GM21360 (cell line): ENCODE results near the gene FHIT.

Source experiments
- ATAC-seq: cut with Tn5 transposase; IDR thresholded peaks from one replicate; pipeline ENCODE4 v1.9.1; 2021; ENCODE audit warnings: mild to moderate bottlenecking, moderate library complexity; ENCODE audit not compliant: unreplicated experiment

Gene FHIT

DNA sequence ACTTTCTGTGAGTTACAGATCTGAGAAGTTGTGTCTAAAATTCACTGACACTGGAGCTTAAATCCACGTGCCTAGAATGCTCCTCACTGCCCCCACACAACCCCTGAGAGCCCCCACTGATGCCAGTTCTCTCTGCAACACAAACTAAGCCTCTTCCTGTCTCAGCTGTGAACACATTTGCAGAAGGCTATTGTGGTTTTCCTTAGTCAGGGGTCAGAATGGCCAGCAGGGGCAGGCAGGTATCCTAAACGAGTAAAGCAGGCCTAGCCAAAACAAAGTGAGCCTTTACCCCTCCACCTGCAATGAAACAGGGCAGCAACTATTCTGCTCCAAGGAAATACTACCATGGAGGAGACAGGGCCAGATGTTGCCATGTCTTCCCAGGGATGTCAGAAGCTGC lies 78.6 kb downstream of the FHIT start:
- no peak for ATAC-seq

DNA sequence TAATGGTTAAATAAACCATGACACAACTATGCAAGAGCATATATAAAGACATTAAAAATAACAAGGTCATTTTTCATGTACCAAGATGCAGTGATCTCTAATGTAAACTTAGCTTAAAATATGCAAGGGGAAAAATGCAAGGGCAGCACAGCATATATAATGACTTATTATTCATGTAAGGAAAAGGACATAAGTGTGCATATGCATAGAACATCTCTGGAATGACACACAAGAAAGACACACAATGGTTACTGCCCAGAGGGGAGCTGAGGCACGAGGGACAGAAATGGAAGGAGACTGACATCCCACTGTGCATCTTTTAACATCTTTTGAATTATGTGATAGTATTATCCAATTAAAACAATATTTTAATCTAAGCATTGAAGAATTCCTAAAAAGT lies 79.0 kb downstream of the FHIT start:
- no peak for ATAC-seq

DNA sequence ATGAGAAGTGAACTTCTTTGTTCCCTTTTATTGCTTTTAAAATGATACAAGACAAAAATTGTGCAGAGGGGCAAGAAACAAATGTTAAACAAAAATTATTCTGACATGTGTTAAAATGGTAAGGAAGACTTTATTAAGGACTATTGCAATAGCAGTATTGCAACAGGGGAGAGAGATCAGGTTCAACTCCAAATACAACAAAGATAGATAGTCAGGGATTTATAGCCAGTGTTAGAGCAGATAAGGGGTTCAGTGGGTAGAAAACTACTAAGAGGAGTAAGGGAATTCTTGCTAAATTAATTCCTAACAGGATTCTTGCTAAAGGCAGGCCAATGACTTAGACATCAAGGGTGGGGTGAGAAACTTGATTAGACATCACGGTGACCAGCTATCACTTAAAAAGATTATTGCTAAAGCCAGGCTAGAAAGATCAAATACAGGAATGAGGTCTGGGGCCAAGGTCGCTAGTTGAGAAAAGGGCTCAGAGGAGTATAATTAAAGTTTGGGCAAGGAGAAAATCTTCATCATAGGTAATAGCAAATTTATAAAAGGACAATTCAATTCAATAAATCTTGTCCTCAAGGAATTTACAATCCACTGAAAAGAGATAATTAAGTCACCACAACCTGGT lies 81.5 kb downstream of the FHIT start:
- ATAC-seq, result no peak

DNA sequence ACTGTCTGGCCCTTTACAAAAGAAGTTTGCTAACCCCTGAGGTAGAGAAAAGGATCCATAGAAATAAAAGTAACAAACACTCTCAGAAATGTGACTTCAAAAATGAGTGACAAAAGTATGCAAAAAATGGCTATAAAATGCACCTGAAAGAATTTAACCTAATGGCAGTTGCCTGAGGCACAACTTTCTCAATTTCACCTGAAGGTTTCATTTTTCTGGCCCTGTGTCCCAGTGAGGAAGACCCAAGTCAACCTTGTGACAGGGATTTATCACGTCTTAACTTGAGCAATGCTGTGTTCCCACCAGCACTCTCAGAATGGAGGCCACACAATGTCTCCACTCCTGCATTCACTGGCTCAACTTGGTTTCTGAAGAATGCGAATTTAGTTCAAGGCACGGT lies 83.0 kb downstream of the FHIT start:
- no peak for ATAC-seq

DNA sequence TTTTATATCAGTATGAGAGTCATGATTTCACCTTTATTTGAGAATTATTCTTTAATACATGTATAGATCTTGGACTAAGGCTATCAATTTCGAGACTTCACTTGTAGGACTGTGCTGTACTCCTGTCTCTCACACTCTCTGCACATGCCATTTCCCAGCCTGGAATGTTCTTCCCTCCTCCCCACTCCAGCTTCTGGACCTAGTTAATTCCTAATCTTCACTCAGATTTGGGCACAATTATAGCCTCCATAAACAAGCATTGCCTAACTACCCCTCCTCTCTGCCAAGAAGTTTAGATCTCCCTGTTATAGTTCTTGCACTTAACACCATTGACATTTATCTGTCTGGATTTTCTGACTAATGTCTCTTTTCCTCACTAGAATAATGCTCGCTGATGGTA lies 88.3 kb downstream of the FHIT start:
- ATAC-seq, result no peak

DNA sequence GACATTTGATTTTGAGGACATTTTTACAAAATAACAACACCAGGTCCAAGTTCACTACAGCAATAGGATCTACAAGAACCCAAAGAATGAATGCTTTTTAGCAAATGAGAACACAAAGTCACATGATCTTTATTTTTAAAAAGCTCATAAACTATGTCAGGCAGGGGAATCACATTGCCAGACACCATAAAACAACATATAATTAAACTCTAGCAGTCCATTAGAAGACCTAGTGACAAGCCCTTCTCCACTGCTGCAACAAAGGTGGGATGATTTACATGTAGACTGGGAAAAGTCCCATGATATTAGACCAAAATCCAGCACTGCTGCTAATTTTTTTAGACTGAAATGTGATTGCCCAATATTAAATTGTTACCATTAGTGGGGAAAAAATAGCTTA lies 92.6 kb downstream of the FHIT start:
- no peak for ATAC-seq

DNA sequence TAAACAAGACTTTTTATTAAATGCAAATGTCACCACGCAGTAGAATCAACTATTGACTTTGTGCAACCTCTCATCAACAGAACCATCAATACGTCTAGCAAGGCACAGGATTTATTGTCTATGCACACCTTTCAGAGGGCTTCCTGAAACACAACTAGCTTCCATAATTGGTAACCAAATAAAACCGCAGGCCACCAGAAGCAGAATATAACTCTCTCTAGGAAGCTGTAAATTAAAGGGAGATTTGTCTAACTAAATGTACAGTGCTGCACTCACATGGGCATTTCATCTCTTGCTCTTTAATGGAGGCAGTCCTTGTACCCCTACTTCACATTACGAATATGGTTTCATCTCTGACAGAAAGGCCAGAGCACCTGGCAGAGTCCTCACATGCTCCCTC lies 93.0 kb downstream of the FHIT start:
- ATAC-seq, result no peak

DNA sequence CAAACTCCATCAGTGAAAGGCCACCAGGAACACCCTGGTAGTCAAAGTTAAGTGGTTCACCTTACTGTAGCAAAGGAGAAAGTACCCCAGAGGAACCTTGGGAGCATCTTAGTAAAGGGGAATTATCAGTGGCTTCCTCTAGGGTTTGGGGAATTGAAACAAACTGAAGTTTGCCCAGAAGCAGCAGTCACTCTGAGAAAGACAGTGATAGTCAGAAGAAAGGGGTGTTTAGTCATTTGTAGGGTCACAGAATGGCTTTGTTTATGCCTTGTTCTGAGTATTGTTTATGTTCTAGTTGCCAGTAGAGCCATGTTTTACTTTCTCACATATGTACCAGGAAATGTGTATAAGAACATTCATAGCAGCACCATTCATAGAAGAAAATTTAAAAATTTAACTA lies 93.8 kb downstream of the FHIT start:
- ATAC-seq, result peak; percentile 74

DNA sequence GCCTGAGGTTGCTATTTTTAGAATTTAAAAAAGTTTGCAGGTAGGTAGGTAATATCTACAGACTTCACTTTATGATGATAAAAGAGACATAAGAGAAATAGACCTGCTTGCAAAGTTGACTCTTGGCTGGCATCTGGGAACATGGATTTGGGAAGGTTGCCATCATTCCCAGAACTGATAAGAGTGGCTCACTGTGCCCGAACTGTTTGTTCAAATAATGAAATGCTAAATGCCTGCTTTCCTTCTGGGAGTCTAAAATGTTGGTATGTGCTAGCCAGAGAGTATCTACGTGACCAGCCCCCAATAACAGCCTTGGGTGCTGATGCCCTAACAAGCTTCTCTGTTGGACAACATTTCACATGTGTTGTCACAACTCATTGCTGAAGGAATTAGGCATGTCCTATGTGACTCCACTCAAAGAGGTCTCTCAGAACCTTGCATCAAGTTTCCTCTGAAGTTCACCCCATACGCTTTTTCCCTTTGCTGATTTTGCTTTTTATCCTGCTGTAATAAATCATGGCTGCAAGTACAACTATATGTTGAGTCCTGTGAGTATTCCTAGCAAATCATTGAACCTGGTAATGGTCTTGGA lies 95.5 kb downstream of the FHIT start:
- no peak for ATAC-seq

DNA sequence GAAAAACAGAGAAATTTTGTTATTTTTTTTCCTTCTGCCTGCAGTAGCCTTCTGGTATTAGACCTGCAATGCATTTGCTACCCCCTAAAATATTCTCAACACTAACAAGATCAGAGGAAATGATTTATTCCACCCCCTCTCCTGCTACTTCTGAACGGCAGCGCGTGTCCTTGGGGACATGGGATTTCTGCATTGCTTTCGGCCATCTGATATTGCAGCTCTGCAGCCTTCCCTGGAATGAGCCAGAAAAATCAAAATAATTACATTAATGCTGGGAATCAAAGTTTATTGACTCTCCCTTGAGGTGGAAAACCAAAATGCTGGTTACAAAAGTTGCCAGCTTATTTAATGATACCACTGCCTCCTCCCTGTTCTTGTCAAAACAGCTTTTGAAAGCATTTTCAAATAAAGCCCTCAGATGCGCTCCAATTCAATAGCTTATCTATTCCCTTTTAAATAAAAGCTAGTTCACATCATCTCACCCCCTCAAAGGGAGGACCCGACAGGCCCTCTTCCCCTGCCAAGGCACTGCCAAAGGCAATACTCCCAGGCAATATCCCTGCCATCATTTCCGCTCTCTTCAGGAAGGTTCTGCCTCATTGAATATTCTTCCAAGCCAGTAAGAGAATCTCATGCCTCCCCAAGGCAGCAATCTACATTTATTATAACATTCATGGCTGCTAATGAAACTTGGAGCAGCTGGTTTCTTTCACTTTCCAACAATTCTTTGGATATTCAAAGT lies 96.6 kb downstream of the FHIT start:
- ATAC-seq, result no peak

DNA sequence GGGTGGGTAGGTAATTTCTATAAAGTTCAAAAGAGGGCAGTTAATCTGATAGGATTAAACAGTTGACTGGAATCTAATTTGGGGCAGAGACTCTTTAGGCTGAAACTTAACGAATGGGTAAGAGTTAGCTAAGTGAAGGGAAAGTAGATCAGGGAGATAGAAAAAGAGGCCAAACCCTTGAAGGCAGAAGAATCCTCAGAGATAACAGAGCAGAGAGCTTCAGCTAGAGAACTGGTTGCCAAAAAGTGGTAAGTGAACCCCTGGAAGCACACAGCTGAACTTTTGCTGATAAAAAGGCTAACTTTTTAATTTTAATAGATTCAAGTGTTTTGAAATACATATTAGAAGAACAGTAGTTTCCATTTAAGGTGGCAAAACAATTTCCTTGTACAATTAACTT lies 99.2 kb downstream of the FHIT start:
- ATAC-seq, result no peak

DNA sequence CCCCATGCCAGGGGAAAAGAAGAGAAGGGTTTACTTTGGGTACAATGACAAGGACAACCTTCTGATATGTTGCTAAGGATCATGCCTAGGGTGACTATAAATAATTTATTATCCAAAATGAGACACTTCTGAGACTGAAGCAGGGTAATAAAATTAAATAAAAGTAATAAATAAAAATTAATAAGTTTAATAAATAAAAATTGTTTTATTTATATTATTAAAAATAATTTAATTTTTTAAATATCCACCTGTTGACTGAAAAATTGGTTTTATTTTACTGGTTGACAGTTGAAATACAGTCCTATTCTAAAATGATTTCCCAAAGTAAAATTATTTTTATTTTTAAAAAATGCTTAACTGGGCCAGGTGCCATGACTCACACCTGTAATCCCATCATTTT lies 102.0 kb downstream of the FHIT start:
- ATAC-seq, result no peak

DNA sequence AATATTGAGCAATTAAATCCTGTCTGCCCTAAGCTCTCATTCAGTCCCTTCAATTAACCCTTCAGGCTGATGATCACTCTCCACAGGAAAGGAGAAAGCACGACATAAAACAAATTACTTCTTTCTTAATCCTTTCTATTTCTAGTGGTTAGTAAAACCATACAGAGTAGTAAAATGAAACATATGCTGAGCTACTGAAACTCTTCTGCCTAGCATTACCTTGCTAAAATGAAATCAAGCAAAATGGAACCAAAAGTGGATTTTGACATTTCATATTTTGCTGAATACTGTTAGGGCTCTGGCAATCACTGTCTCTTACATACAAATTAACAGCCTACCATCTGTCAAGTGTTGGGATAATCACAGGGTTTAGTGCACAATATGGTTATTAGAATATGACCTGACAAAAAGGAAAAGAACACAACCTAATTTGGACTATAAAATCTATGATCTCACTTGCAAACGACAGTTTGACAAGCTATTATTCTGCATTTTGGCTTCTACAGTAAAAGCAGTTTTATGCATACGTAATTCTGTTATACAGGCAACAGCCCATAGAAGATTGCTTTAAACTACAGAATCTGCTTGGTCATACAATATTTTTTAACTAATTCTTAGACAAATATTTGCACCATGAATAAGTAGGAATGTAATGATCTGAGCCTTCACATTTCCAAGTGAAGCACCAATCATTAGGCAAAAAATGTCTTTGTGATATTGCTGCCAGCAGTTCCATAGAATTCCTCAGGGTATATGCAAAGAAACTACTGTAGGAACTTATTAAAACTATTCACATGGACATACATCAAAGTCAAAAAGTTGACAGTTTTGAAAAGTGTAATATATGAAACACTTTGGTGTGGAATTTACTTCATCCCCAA lies 105.0 kb downstream of the FHIT start:
- ATAC-seq, result no peak

DNA sequence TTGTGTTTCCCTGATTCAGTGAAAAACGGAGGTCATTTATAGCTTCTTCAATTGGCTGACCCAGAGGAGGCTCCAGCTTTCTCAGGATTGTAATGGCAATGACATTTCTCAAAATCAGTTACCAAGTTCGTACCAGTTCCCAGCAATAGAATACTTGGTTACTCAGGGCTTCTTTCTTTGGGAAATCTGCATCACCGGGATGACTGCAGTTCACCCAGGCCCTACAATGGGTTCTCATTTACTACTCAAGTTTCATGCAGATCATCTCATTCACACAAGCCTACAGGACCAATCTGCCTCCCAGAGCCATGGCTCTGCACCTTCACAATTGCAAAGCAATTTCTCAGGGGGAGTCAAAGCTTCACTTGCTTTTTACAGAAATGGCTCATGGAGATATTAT lies 109.6 kb downstream of the FHIT start:
- ATAC-seq, result no peak

DNA sequence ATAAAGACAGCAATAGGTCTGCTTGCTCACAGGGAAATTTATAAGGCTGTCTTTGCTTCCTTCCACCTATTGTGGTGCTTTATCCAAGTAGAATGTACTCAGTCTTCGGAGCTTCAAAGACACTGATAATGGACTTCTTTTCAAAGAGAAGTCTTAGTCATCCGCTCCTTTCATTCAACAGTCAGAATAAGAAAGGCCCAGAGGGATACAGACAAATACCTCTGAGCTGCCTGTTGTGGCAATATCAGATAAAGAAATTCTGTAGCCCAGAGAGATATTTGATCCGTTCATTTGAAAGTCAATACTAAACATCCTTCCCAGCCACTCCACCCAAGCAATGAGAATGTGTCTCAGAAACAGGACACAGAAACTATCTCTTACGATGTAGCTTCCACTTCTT lies 110.0 kb downstream of the FHIT start:
- no peak for ATAC-seq

DNA sequence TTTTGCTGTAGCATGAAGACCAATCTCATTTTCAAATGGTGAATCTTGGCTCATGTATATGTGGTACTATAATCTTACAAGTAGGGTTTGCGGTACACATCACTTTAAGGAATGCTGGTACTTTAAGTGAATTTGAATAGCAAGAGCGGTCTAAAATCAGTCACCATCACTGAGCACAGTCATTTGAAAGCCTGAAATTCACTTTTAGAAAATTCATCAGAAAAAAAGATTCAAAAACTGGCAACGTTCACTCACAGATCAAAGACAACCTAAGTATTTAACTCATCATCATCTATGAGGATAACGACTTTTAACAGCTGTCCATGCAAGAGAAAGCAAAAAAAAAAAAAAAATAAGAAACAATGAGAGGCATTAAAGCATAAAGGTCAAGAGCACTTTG lies 111.6 kb downstream of the FHIT start:
- no peak for ATAC-seq

DNA sequence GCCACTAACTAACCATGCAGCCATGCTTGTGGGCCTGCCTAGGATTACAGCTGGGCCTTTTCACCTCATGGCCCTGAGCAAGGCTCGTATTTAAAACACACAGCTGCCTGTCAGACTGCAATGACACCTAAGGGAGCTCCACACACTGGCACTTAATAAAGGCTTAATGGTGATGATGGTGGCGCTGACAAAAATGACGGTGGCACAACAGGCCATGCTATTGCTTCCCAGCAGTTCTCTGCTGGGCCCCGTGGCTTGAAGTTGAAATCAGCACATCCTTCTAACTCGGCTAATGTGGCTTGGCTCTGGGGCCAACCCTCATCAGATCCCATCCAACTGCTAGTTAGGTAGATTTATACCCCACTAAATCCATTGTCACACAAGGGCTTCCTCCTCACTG lies 112.9 kb downstream of the FHIT start:
- no peak for ATAC-seq

DNA sequence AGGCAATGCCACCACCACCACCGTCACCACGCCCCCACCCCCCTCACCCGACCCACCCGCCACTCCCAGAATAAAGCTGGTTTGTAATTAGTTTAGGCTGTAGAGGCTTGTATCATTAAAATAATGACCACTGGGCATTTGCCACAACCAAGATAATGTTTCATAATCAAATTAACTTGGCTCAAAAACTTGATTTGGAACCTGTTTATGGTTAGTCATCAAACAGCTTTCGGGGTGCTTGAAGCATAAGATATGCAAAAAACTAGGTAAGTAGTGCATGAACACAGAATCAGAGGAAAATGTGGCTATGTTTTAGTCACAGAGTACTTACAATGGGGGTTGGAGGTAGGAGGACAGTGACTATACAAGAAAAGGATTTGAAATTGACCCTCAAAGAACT lies 115.1 kb downstream of the FHIT start:
- ATAC-seq, result no peak

DNA sequence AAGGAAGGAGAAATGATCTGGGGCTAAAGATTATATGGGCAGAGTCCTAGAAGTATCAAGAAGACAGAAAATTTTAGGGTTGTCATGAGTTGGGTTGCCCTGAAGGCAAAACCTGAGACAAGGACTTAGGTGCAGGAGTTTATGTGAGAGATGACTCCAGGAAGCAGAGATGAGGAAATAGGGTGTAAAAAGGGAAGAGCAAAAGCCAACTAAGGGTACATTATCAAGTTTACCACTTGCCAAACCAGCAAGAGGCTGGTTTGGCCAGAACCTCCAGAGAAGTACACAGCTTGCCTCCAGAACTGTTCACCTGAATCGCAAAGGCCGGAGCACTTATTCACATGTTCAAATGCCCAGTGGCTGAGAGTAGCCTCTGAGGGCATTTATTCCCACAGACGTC lies 116.7 kb downstream of the FHIT start:
- ATAC-seq, result no peak

DNA sequence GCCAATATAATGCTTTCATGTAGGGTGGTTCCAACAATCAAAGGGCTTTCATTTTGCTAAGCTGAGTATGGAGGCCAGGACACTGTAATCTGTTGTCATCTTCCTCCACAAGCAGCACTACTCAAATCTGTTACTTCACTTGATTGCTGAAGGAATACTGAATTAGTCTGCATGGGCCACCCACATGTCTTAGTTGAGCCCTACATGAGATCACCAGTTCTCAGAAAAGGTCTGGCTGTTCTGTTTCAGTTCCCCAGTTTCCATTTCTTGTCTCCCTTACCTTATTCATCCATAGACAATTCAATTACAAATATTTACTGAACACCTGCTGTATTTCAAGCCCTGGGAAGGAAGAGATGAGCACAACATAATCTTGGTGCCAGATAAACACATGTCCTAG lies 119.2 kb downstream of the FHIT start:
- peak; percentile 67 for ATAC-seq

DNA sequence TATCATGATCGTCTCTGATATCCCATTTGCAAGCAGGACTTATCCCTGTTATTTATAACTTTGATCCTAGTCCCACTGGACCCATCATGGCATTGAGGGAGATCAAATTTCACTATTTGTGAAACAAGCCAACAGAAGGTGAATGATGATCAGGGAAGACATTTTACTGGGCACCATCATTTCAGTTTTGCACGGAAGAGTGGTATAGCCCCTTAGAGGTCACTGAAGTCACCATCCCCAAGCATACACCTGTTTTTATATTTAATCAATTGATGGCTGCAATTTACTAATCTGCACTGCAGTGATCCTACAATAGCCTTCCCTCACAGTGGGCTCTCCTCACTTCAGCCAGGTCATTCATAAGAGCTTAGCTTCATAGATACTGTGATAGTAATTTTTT lies 132.4 kb downstream of the FHIT start:
- no peak for ATAC-seq
